HepG2 (cell line): ENCODE data around the gene CDK5RAP2. TPM values are rescaled to one million over a fixed set of nuclear protein-coding genes. Genes with fewer than 3 reads are reported as not detected.

Source experiments
- CSRNP1 ChIP-seq: sonication (generic); formaldehyde crosslinking; IDR thresholded peaks from 2 replicates; pipeline ENCODE4 v1.8.1; 2023; ENCODE audit warnings: mild to moderate bottlenecking, missing genetic modification reagents
- FOXA3 ChIP-seq: IDR thresholded peaks from 2 replicates; pipeline ENCODE4 v1.6.1; 2016; ENCODE audit warnings: missing genetic modification reagents, missing compliant biosample characterization
- HDAC1 ChIP-seq: sonication (generic); formaldehyde crosslinking; IDR thresholded peaks from 2 replicates; pipeline ENCODE4 v1.5.1; 2020; ENCODE audit warnings: mild to moderate bottlenecking, missing genetic modification reagents
- HNF4A ChIP-seq: sonication (generic); formaldehyde crosslinking; IDR thresholded peaks from 2 replicates; pipeline ENCODE4 v1.4.0; 2020; ENCODE audit warnings: missing genetic modification reagents
- HNF4G ChIP-seq, 2 experiments: sonication (generic) in 1 of 2; formaldehyde crosslinking in 1 of 2; IDR thresholded peaks; 2 replicates each; pipeline versions ENCODE4 v1.4.0 to v1.6.1; 2011 to 2020; ENCODE audit warnings: borderline replicate concordance in 2 of 2, low read depth in 2 of 2, mild to moderate bottlenecking in 2 of 2, low read length in 1 of 2, missing genetic modification reagents in 1 of 2, moderate library complexity in 1 of 2
- IKZF4 ChIP-seq: sonication (generic); formaldehyde crosslinking; IDR thresholded peaks from 2 replicates; pipeline ENCODE4 v1.5.1; 2020; ENCODE audit warnings: borderline replicate concordance, mild to moderate bottlenecking, low read depth, missing genetic modification reagents; ENCODE audit errors: not compliant biosample characterization
- MAF1 ChIP-seq: sonication (generic); formaldehyde crosslinking; IDR thresholded peaks from 2 replicates; pipeline ENCODE4 v1.5.0; 2020; ENCODE audit warnings: missing genetic modification reagents, borderline replicate concordance
- SALL1 ChIP-seq: sonication (generic); formaldehyde crosslinking; IDR thresholded peaks from 2 replicates; pipeline ENCODE4 v1.8.0; 2022; ENCODE audit warnings: mild to moderate bottlenecking, missing genetic modification reagents
- SIN3A ChIP-seq: IDR thresholded peaks from 2 replicates; pipeline ENCODE4 v1.6.1; 2011; ENCODE audit warnings: low read depth, mild to moderate bottlenecking, control low read depth, low read length, borderline replicate concordance
- SNAI1 ChIP-seq: sonication (generic); formaldehyde crosslinking; IDR thresholded peaks from 2 replicates; pipeline ENCODE4 v1.5.0; 2020; ENCODE audit warnings: mild to moderate bottlenecking, missing genetic modification reagents, borderline replicate concordance
- ZMYM4 ChIP-seq: sonication (generic); formaldehyde crosslinking; IDR thresholded peaks from 2 replicates; pipeline ENCODE4 v1.8.1; 2023; ENCODE audit warnings: mild to moderate bottlenecking, missing genetic modification reagents
- ZNF224 ChIP-seq: sonication (generic); formaldehyde crosslinking; IDR thresholded peaks from 2 replicates; pipeline ENCODE4 v1.5.0; 2020; ENCODE audit warnings: mild to moderate bottlenecking, missing genetic modification reagents
- ZNF253 ChIP-seq: sonication (generic); formaldehyde crosslinking; IDR thresholded peaks from 2 replicates; pipeline ENCODE4 v1.8.0; 2022; ENCODE audit warnings: mild to moderate bottlenecking, missing genetic modification reagents, borderline replicate concordance
- ZNF605 ChIP-seq: sonication (generic); formaldehyde crosslinking; IDR thresholded peaks from 2 replicates; pipeline ENCODE4 v1.8.0; 2022; ENCODE audit warnings: mild to moderate bottlenecking, missing genetic modification reagents
- ZNF839 ChIP-seq: sonication (generic); formaldehyde crosslinking; IDR thresholded peaks from 2 replicates; pipeline ENCODE4 v1.4.0; 2020; ENCODE audit warnings: missing genetic modification reagents, mild to moderate bottlenecking, borderline replicate concordance
- ZSCAN12 ChIP-seq: sonication (generic); formaldehyde crosslinking; IDR thresholded peaks from 2 replicates; pipeline ENCODE4 v1.9.0; 2021; ENCODE audit warnings: mild to moderate bottlenecking, missing genetic modification reagents
- polyA plus RNA-seq, 8 experiments: library from polyadenylated mRNA; depleted of rRNA in 3 of 8; stranded (reverse) in 7 of 8; unstranded in 1 of 8; fragments of >200 nt; fragmentation: Illumina TruSeq in 4 of 8; extraction: Trizol in 4 of 8; gene quantifications; 2 replicates each; pipeline versions ENCODE4 v1.2.1 to v1.2.3, GENCODE V29; 2011 to 2016; ENCODE audit warnings: low read depth in 4 of 8, missing spikeins in 1 of 8, mixed read lengths in 1 of 8; ENCODE audit not compliant: insufficient read depth in 1 of 8
- total RNA-seq, 5 experiments: library from RNA; depleted of rRNA; stranded (reverse); fragments of >200 nt; fragmentation: Illumina TruSeq; extraction: Trizol; gene quantifications; 2 replicates each; pipeline ENCODE4 v1.2.3, GENCODE V29; 2016; ENCODE audit warnings: low read depth in 1 of 5
- TF ChIP-seq, protein P1 (sequence below): sonication (generic); formaldehyde crosslinking; IDR thresholded peaks from 2 replicates; pipeline ENCODE4 v1.4.0; 2020; ENCODE audit warnings: missing genetic modification reagents
- TF ChIP-seq, protein P2 (sequence below): sonication (generic); formaldehyde crosslinking; IDR thresholded peaks from 2 replicates; pipeline ENCODE4 v1.4.0; 2020; ENCODE audit warnings: missing genetic modification reagents
- TF ChIP-seq, protein P3 (sequence below): sonication (generic); formaldehyde crosslinking; IDR thresholded peaks from 2 replicates; pipeline ENCODE4 v1.4.0; 2020; ENCODE audit warnings: mild to moderate bottlenecking, missing genetic modification reagents
- TF ChIP-seq, protein P4 (sequence below): conservative IDR thresholded peaks from 2 replicates; pipeline ENCODE4 v1.6.1; 2018; ENCODE audit warnings: missing genetic modification reagents

CDK5RAP2 gene
- total and polyA plus RNA-seq, 2 of the 13 experiments (the other 11 are each of a cell fraction or from before 2014, with no cell fraction given): 31.8 to 42.2 TPM

DNA sequence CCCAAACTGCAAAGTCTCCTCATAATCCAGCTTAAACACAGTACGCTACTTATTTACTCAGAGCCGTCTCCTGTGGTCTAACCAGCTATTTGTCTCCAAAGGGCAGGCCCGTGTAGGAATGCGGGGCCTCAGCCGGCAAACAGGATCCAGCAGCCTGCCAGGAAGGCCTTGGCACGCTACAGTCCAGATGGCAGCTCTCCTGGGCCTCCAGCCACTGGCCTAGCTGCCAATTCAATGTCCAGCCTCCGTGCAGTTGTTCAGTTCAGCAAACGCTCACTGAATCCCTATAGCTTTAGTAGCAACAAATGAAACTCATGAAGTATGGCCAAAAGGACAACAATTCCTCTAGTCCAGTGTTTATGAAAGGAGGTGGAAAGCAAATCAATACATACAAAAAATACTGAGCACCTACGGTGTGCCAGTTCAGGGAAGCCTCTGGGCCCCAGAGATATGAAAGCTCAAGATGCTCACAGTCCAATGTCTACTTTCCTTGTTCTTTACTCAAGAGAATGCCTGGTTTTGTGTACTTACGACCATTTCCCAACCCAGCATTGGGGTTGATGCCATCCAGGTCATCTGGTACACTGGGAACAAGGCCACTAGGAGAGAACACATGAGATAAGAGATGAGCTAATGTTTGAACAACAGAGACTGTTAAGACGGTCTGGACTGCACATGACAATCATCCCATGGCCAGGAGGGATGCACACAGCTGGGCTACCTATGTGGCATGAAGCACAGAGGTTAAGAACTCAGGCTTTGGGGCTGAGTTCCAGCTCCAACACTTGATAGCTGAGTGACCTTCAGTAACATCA lies 8.3 kb downstream of the CDK5RAP2 start (continued):
- TF ChIP-seq HDAC1 (peak; percentile 95), IKZF4 (no peak), SIN3A (0 out of 2 replicates have a peak, but pooled peaks have one; percentile 18), ZNF605 (CRISPR knock-in tag) (peak; percentile 52; the same call in 1 of the 2 replicates), SNAI1 (CRISPR knock-in tag) (no peak), ZNF253 (no peak), FOXA3 (CRISPR knock-in tag) (peak; percentile 95), HNF4G (IDR thresholded peaks at IDR 0.05; ENCODE audit: borderline replicate concordance, low read depth, low read length) (peak; percentile 94), HNF4G (CRISPR knock-in tag; IDR thresholded peaks at IDR 0.05; ENCODE audit: borderline replicate concordance, low read depth) (no peak; the same call in 1 of the 2 replicates), CSRNP1 (CRISPR knock-in tag) (0 out of 2 replicates have a peak, but pooled peaks have one; percentile 16), ZNF839 (CRISPR knock-in tag) (no peak; the same call in 1 of the 2 replicates), ZMYM4 (CRISPR knock-in tag) (peak; percentile 89), ZSCAN12 (CRISPR knock-in tag) (0 out of 2 replicates have a peak, but pooled peaks have one; percentile 35), SALL1 (CRISPR knock-in tag) (peak; percentile 97), ZNF224 (CRISPR knock-in tag) (peak; percentile 64; the same call in 1 of the 2 replicates), HNF4A (CRISPR knock-in tag) (peak; percentile 97), MAF1 (0 out of 2 replicates have a peak, but pooled peaks have one; percentile 71)
- TF ChIP-seq, protein P1, sequence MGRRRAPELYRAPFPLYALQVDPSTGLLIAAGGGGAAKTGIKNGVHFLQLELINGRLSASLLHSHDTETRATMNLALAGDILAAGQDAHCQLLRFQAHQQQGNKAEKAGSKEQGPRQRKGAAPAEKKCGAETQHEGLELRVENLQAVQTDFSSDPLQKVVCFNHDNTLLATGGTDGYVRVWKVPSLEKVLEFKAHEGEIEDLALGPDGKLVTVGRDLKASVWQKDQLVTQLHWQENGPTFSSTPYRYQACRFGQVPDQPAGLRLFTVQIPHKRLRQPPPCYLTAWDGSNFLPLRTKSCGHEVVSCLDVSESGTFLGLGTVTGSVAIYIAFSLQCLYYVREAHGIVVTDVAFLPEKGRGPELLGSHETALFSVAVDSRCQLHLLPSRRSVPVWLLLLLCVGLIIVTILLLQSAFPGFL (CRISPR knock-in tag): no peak
- TF ChIP-seq, protein P2, sequence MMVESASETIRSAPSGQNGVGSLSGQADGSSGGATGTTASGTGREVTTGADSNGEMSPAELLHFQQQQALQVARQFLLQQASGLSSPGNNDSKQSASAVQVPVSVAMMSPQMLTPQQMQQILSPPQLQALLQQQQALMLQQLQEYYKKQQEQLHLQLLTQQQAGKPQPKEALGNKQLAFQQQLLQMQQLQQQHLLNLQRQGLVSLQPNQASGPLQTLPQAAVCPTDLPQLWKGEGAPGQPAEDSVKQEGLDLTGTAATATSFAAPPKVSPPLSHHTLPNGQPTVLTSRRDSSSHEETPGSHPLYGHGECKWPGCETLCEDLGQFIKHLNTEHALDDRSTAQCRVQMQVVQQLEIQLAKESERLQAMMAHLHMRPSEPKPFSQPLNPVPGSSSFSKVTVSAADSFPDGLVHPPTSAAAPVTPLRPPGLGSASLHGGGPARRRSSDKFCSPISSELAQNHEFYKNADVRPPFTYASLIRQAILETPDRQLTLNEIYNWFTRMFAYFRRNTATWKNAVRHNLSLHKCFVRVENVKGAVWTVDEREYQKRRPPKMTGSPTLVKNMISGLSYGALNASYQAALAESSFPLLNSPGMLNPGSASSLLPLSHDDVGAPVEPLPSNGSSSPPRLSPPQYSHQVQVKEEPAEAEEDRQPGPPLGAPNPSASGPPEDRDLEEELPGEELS (CRISPR knock-in tag): peak; percentile 90
- TF ChIP-seq, protein P3, sequence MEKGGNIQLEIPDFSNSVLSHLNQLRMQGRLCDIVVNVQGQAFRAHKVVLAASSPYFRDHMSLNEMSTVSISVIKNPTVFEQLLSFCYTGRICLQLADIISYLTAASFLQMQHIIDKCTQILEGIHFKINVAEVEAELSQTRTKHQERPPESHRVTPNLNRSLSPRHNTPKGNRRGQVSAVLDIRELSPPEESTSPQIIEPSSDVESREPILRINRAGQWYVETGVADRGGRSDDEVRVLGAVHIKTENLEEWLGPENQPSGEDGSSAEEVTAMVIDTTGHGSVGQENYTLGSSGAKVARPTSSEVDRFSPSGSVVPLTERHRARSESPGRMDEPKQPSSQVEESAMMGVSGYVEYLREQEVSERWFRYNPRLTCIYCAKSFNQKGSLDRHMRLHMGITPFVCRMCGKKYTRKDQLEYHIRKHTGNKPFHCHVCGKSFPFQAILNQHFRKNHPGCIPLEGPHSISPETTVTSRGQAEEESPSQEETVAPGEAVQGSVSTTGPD (CRISPR knock-in tag): peak; percentile 71; the same call in 1 of the 2 replicates
- TF ChIP-seq, protein P4, sequence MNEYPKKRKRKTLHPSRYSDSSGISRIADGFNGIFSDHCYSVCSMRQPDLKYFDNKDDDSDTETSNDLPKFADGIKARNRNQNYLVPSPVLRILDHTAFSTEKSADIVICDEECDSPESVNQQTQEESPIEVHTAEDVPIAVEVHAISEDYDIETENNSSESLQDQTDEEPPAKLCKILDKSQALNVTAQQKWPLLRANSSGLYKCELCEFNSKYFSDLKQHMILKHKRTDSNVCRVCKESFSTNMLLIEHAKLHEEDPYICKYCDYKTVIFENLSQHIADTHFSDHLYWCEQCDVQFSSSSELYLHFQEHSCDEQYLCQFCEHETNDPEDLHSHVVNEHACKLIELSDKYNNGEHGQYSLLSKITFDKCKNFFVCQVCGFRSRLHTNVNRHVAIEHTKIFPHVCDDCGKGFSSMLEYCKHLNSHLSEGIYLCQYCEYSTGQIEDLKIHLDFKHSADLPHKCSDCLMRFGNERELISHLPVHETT (CRISPR knock-in tag): peak; percentile 69; the same call in 1 of the 2 replicates
